ENCODE data around the gene UTP3. TPM values are rescaled to one million over a fixed set of nuclear protein-coding genes. Genes with fewer than 3 reads are reported as not detected.

The UTP3 gene
- total and polyA plus RNA-seq, 9 of the 15 experiments (the other 6 are each of a cell fraction or from before 2014, with no cell fraction given) = 11.9 to 69.3 (median 34.0) TPM

- H3K9me1 ChIP-seq (ENCODE audit: control insufficient read depth, insufficient read depth, low read length) = no peaks in the 10 kb centered on the region
- H3K36me3 ChIP-seq (ENCODE audit: control insufficient read depth, insufficient read depth, low read length) = no peaks in the 10 kb centered on the region
- in situ Hi-C loops (cut with MboI) (no loop called here), intact Hi-C loops (cut with micrococcal nuclease) (no loop called here)
- H3K4me1 ChIP-seq (replicated peaks in 1 of 2; ENCODE audit: control insufficient read depth in 2 of 2, insufficient read depth in 2 of 2, low read length in 2 of 2) = no peaks in the 10 kb centered on the region
- no peaks in the 10 kb centered on the region for H3K9me3 ChIP-seq (replicated peaks; ENCODE audit: control insufficient read depth, insufficient read depth, low read depth, low read length)
- no peaks in the 10 kb centered on the region for H4K20me1 ChIP-seq (replicated peaks; ENCODE audit: control insufficient read depth, insufficient read depth, low read length)
- no peak overlapping the region for H3K4me3 ChIP-seq
- BruUV-seq (replicated peaks) = no TSS peak
- WGBS (ENCODE audit: insufficient coverage, low coverage, missing lambda C conversion rate) = 7% methylated on average over 2 of the region's 2 CpGs
- no peak overlapping the region for H3K9ac ChIP-seq (ENCODE audit: insufficient read depth in 1 of 2, low read depth in 2 of 2, low read length in 2 of 2)
- FAIRE-seq (no peak), ATAC-seq (no peak), DNase-seq (ENCODE audit: extremely low read depth in 1 of 4, low spot score in 3 of 4) (no peak)
- H3K27ac ChIP-seq (ENCODE audit: extremely low read depth, low read depth, low read length) = no peak overlapping the region
- ChIA-PET CTCF (ENCODE audit: low intra/inter-chr PET ratio) (no interaction called here), POLR2A (no interaction called here)
- H3K79me2 ChIP-seq (ENCODE audit: control insufficient read depth, insufficient read depth, low read length) = no peaks in the 10 kb centered on the region
- no peak overlapping the region for H2AFZ ChIP-seq (ENCODE audit: low read depth, low read length)
- no peaks in the 10 kb centered on the region for H3K27me3 ChIP-seq (ENCODE audit: control insufficient read depth in 2 of 2, insufficient read depth in 2 of 2, low read length in 2 of 2)
- no peak overlapping the region for H3K4me2 ChIP-seq (ENCODE audit: insufficient read depth, low read length)
- TF ChIP-seq KLF13 (tag; IDR thresholded peaks at IDR 0.05; ENCODE audit: borderline replicate concordance, low read depth) (no peak), ZNF408 (CRISPR knock-in tag; IDR thresholded peaks at IDR 0.05; ENCODE audit: low read depth) (no peak), SMC3 (conservative IDR thresholded peaks at IDR 0.05; ENCODE audit: insufficient read depth, low read depth, low read length) (no peak), ATF2 (CRISPR knock-in tag; IDR thresholded peaks at IDR 0.05) (no peak), ZNF280B (CRISPR knock-in tag; IDR thresholded peaks at IDR 0.05) (no peak), RNF219 (CRISPR knock-in tag; IDR thresholded peaks at IDR 0.05) (no peak), MCM5 (IDR thresholded peaks at IDR 0.05; ENCODE audit: low read depth) (no peak), UBTF (IDR thresholded peaks at IDR 0.05; ENCODE audit: borderline replicate concordance in 1 of 2, low read depth in 2 of 2, low read length in 2 of 2) (no peak), GATAD2B (IDR thresholded peaks at IDR 0.05; ENCODE audit: borderline replicate concordance) (no peak), ZNF175 (CRISPR knock-in tag; IDR thresholded peaks at IDR 0.05; ENCODE audit: low read depth) (no peak)
These were observed 17.2 kb upstream of the UTP3 start for GRCh38 chr4:70671091-70671490.

Data from K562 (cell line).